Measurements from ENCODE around the gene IL21.

DNA sequence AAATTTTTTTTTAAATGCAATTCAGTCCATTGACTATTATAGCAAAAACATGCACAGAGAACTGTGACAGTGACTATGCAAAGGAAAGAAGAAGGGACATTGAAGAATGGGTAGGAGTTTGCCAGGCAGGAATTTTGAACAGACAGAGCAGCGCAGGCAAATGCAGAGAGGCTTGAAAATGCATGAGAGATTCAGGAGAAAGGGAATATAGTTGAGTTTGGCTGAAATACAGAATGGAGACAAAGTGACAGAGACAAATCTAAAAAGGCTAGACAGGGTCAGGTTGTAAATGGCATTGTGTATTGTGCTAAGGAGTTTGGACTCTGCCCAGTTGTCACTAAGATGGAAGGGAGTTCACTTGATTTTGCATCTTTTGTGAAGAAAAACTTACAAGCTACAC lies 42.4 kb upstream of the IL21 start:
- TF ChIP-seq, protein P1, sequence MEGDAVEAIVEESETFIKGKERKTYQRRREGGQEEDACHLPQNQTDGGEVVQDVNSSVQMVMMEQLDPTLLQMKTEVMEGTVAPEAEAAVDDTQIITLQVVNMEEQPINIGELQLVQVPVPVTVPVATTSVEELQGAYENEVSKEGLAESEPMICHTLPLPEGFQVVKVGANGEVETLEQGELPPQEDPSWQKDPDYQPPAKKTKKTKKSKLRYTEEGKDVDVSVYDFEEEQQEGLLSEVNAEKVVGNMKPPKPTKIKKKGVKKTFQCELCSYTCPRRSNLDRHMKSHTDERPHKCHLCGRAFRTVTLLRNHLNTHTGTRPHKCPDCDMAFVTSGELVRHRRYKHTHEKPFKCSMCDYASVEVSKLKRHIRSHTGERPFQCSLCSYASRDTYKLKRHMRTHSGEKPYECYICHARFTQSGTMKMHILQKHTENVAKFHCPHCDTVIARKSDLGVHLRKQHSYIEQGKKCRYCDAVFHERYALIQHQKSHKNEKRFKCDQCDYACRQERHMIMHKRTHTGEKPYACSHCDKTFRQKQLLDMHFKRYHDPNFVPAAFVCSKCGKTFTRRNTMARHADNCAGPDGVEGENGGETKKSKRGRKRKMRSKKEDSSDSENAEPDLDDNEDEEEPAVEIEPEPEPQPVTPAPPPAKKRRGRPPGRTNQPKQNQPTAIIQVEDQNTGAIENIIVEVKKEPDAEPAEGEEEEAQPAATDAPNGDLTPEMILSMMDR (IDR thresholded peaks at IDR 0.05), result no peak
- TF ChIP-seq POLR2A (IDR thresholded peaks at IDR 0.05), result no peak

Data from Peyer's patch (tissue), 4 donors.